K562 (cell line): ENCODE data around the gene SLC6A9. TPM values are rescaled to one million over a fixed set of nuclear protein-coding genes. Genes with fewer than 3 reads are reported as not detected.
A peak's percentile ranks its signal among the peaks of the same experiment; 100 is the strongest.

Experiments
- ARID1B ChIP-seq: fragments of 450-650 bp; IDR thresholded peaks from 2 replicates; pipeline ENCODE4 v1.6.1; 2016; ENCODE audit warnings: antibody characterized with exemption, mild to moderate bottlenecking, inconsistent platforms
- BMI1 ChIP-seq: fragments of 150-350 bp; IDR thresholded peaks from 2 replicates; pipeline ENCODE4 v1.6.1; 2014; ENCODE audit warnings: low read length
- E2F3 ChIP-seq: fragments of 250-450 bp; sonication (Bioruptor Pico); IDR thresholded peaks from 2 replicates; pipeline ENCODE4 v1.4.0; 2020; ENCODE audit warnings: mild to moderate bottlenecking
- ELF4 ChIP-seq: fragments of 450-650 bp; formaldehyde crosslinking; IDR thresholded peaks from 2 replicates; pipeline ENCODE4 v1.4.0; 2022; ENCODE audit warnings: missing genetic modification characterization
- HINFP ChIP-seq: fragments of 450-650 bp; conservative IDR thresholded peaks from 2 replicates; pipeline ENCODE4 v1.6.1; 2016; ENCODE audit warnings: missing genetic modification characterization, low read depth, mild to moderate bottlenecking, control low read depth, missing compliant biosample characterization
- HIVEP1 ChIP-seq: fragments of 250-450 bp; sonication (Bioruptor Pico); IDR thresholded peaks from 2 replicates; pipeline ENCODE4 v1.4.0; 2020; ENCODE audit warnings: mild to moderate bottlenecking
- KLF13 ChIP-seq: fragments of 450-650 bp; IDR thresholded peaks from 2 replicates; pipeline ENCODE4 v1.6.1; 2016; ENCODE audit warnings: missing genetic modification characterization, low read depth, mild to moderate bottlenecking, missing compliant biosample characterization, moderate library complexity, borderline replicate concordance
- MYNN ChIP-seq, 2 experiments: sonication (generic); formaldehyde crosslinking in 1 of 2; IDR thresholded peaks; 2 replicates each; pipeline versions ENCODE4 v1.5.0 to v1.6.1; 2016 to 2020; ENCODE audit warnings: antibody characterized with exemption in 1 of 2, missing genetic modification reagents in 1 of 2
- NEUROD1 ChIP-seq: fragments of 150-350 bp; IDR thresholded peaks from 2 replicates; pipeline ENCODE4 v1.6.1; 2014; ENCODE audit warnings: borderline replicate concordance, low read length, low read depth; ENCODE audit not compliant: partially characterized antibody
- PHF20 ChIP-seq: fragments of 450-650 bp; IDR thresholded peaks from 2 replicates; pipeline ENCODE4 v1.6.1; 2018; ENCODE audit not compliant: partially characterized antibody
- PRPF4 ChIP-seq: fragments of 200-400 bp; formaldehyde crosslinking; IDR thresholded peaks from one replicate; pipeline ENCODE4 v1.6.1; 2017; ENCODE audit warnings: low read length, low read depth, mild to moderate bottlenecking; ENCODE audit not compliant: insufficient read depth, poor library complexity, severe bottlenecking
- SREBF2 ChIP-seq: sonication (generic); formaldehyde crosslinking; IDR thresholded peaks from 2 replicates; pipeline ENCODE4 v1.4.0; 2020; ENCODE audit warnings: mild to moderate bottlenecking, missing genetic modification reagents
- STAG1 ChIP-seq: sonication (generic); formaldehyde crosslinking; IDR thresholded peaks from 2 replicates; pipeline ENCODE4 v1.5.0; 2020; ENCODE audit warnings: missing genetic modification reagents, borderline replicate concordance
- YBX1 ChIP-seq: fragments of 450-650 bp; IDR thresholded peaks from 2 replicates; pipeline ENCODE4 v1.7.1; 2016; ENCODE audit warnings: mild to moderate bottlenecking
- ZBTB2 ChIP-seq: fragments of 450-650 bp; IDR thresholded peaks from 2 replicates; pipeline ENCODE4 v1.6.1; 2016; ENCODE audit warnings: antibody characterized with exemption
- ZNF124 ChIP-seq: sonication (generic); formaldehyde crosslinking; IDR thresholded peaks from 2 replicates; pipeline ENCODE4 v1.8.1; 2022; ENCODE audit warnings: missing genetic modification reagents
- ZNF408 ChIP-seq: fragments of 250-450 bp; sonication (Bioruptor Pico); IDR thresholded peaks from 2 replicates; pipeline ENCODE4 v1.4.0; 2020; ENCODE audit warnings: low read depth, mild to moderate bottlenecking, moderate library complexity
- polyA plus RNA-seq, 8 experiments: library from polyadenylated mRNA; depleted of rRNA in 4 of 8; stranded (reverse) in 5 of 8; unstranded in 3 of 8; fragments of >200 nt; fragmentation: Nextera tagmentation in 2 of 8; fragmentation: Illumina TruSeq in 1 of 8; extraction: Ambion mirVana in 2 of 8; extraction: Trizol in 1 of 8; gene quantifications; 2 replicates each; pipeline versions ENCODE4 v1.2.1 to v1.2.3, GENCODE V29; 2011 to 2014; ENCODE audit warnings: inconsistent platforms in 1 of 8, missing spikeins in 1 of 8
- total RNA-seq, 7 experiments: library from RNA; depleted of rRNA in 6 of 7; stranded (reverse); fragments of >200 nt in 6 of 7; fragmentation: Illumina TruSeq in 2 of 7; extraction: Trizol in 2 of 7; gene quantifications; 2 replicates each; pipeline versions ENCODE4 v1.2.1 to v1.2.3, GENCODE V29; 2011 to 2021; ENCODE audit warnings: low replicate concordance in 1 of 7
- TF ChIP-seq, protein P1 (sequence below): sonication (generic); formaldehyde crosslinking; IDR thresholded peaks from 2 replicates; pipeline ENCODE4 v1.8.0; 2022; ENCODE audit warnings: mild to moderate bottlenecking, missing genetic modification reagents
- TF ChIP-seq, protein P2 (sequence below): fragments of 200-800 bp; sonication (Bioruptor generic); IDR thresholded peaks from 2 replicates; pipeline ENCODE4 v1.6.1; 2017; ENCODE audit warnings: missing genetic modification characterization, missing compliant biosample characterization

The SLC6A9 gene
- total and polyA plus RNA-seq, 9 of the 15 experiments (the other 6 are each of a cell fraction or from before 2014, with no cell fraction given) = 0.17 to 18.7 (median 2.9) TPM

DNA sequence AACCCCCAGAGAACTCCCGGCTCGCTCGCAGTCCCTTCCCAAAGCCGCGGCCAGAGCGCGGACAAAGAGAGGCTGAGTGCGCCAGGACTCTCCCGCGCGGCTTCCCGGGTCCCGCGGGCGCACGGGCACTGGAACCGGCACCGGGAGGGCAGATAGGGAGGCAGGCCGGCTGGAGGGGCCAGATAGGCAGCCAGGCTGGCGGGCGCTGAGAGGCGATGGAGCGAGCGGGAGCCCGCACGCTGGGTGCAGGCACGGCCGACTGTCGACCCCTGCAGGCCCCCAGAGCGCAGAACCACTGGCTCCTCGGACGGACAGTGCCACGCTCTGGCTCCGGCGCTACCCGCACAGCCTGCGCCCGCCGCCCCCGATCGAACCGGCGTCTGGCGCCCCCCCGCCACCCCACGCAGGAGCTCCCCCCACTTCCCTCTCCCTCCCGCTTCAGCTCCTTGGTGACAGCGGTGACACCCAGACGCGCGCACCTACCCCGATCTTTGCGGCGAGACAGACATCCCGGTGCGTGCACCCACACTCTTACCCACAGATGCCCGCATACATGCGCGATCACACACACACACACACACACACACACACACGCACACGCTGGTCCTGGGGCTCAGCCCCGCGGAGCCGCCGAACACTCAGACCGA, 534 bp downstream of the SLC6A9 start (continued):
- TF ChIP-seq, protein P1, sequence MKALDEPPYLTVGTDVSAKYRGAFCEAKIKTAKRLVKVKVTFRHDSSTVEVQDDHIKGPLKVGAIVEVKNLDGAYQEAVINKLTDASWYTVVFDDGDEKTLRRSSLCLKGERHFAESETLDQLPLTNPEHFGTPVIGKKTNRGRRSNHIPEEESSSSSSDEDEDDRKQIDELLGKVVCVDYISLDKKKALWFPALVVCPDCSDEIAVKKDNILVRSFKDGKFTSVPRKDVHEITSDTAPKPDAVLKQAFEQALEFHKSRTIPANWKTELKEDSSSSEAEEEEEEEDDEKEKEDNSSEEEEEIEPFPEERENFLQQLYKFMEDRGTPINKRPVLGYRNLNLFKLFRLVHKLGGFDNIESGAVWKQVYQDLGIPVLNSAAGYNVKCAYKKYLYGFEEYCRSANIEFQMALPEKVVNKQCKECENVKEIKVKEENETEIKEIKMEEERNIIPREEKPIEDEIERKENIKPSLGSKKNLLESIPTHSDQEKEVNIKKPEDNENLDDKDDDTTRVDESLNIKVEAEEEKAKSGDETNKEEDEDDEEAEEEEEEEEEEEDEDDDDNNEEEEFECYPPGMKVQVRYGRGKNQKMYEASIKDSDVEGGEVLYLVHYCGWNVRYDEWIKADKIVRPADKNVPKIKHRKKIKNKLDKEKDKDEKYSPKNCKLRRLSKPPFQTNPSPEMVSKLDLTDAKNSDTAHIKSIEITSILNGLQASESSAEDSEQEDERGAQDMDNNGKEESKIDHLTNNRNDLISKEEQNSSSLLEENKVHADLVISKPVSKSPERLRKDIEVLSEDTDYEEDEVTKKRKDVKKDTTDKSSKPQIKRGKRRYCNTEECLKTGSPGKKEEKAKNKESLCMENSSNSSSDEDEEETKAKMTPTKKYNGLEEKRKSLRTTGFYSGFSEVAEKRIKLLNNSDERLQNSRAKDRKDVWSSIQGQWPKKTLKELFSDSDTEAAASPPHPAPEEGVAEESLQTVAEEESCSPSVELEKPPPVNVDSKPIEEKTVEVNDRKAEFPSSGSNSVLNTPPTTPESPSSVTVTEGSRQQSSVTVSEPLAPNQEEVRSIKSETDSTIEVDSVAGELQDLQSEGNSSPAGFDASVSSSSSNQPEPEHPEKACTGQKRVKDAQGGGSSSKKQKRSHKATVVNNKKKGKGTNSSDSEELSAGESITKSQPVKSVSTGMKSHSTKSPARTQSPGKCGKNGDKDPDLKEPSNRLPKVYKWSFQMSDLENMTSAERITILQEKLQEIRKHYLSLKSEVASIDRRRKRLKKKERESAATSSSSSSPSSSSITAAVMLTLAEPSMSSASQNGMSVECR (CRISPR knock-in tag) = peak; percentile 41; the same call in 1 of the 2 replicates
- TF ChIP-seq PHF20 (peak; percentile 17), HINFP (tag) (no peak), ZBTB2 (0 out of 2 replicates have a peak, but pooled peaks have one; percentile 30), E2F3 (CRISPR knock-in tag) (0 out of 2 replicates have a peak, but pooled peaks have one; percentile 57), KLF13 (tag) (0 out of 2 replicates have a peak, but pooled peaks have one; percentile 38), HIVEP1 (0 out of 2 replicates have a peak, but pooled peaks have one; percentile 29), YBX1 (no peak), SREBF2 (no peak), MYNN (IDR thresholded peaks at IDR 0.05) (peak; percentile 11; the same call in 1 of the 2 replicates), MYNN (CRISPR knock-in tag; IDR thresholded peaks at IDR 0.05) (no peak), NEUROD1 (peak; percentile 35), ELF4 (CRISPR knock-in tag) (0 out of 2 replicates have a peak, but pooled peaks have one; percentile 41), ARID1B (peak; percentile 32; the same call in 1 of the 2 replicates), ZNF124 (0 out of 2 replicates have a peak, but pooled peaks have one; percentile 24), BMI1 (no peak), ZNF408 (CRISPR knock-in tag) (no peak), PRPF4 (peak; percentile 59), STAG1 (CRISPR knock-in tag) (peak; percentile 45; the same call in 1 of the 2 replicates)
- TF ChIP-seq, protein P2, sequence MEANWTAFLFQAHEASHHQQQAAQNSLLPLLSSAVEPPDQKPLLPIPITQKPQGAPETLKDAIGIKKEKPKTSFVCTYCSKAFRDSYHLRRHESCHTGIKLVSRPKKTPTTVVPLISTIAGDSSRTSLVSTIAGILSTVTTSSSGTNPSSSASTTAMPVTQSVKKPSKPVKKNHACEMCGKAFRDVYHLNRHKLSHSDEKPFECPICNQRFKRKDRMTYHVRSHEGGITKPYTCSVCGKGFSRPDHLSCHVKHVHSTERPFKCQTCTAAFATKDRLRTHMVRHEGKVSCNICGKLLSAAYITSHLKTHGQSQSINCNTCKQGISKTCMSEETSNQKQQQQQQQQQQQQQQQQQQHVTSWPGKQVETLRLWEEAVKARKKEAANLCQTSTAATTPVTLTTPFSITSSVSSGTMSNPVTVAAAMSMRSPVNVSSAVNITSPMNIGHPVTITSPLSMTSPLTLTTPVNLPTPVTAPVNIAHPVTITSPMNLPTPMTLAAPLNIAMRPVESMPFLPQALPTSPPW = peak; percentile 52; the same call in 1 of the 2 replicates
